Brain microvascular endothelial cell (primary cell): ENCODE measurements around the gene CEP63.
A peak's percentile ranks its signal among the peaks of the same experiment; 100 is the strongest.

ENCODE experiments used
- DNase-seq: peaks from one replicate; pipeline ENCODE4 v3.0.0-alpha.2; 2020
- H3K27ac ChIP-seq: fragments of 250-450 bp; sonication (Bioruptor Pico); 2 replicates; pipeline ENCODE4 v1.5.1; 2020; ENCODE audit warnings: mild to moderate bottlenecking, moderate library complexity
- H3K27me3 ChIP-seq: fragments of 250-450 bp; sonication (Bioruptor Pico); replicated peaks from 2 replicates; pipeline ENCODE4 v1.5.1; 2020; ENCODE audit warnings: mild to moderate bottlenecking
- H3K36me3 ChIP-seq: fragments of 250-450 bp; sonication (Bioruptor Pico); replicated peaks from 2 replicates; pipeline ENCODE4 v1.5.1; 2020; ENCODE audit warnings: mild to moderate bottlenecking
- H3K4me3 ChIP-seq: 2 replicates; pipeline ENCODE4 v1.5.1; 2011; ENCODE audit warnings: low read depth, mild to moderate bottlenecking, control low read depth, low read length, moderate library complexity
- in situ Hi-C: cut with HindIII; loops from 2 replicates; pipeline ENCODE4 v1.10.0; 2017; ENCODE audit warnings: low sequenced_read_pairs, low pct_ligation_motif_present
- TF ChIP-seq, protein P1 (sequence below): IDR thresholded peaks from 2 replicates; pipeline ENCODE4 v1.5.1; 2011; ENCODE audit warnings: low read depth, mild to moderate bottlenecking, moderate library complexity, low read length, control low read depth, inconsistent platforms; ENCODE audit errors: missing control alignments

Gene CEP63

DNA sequence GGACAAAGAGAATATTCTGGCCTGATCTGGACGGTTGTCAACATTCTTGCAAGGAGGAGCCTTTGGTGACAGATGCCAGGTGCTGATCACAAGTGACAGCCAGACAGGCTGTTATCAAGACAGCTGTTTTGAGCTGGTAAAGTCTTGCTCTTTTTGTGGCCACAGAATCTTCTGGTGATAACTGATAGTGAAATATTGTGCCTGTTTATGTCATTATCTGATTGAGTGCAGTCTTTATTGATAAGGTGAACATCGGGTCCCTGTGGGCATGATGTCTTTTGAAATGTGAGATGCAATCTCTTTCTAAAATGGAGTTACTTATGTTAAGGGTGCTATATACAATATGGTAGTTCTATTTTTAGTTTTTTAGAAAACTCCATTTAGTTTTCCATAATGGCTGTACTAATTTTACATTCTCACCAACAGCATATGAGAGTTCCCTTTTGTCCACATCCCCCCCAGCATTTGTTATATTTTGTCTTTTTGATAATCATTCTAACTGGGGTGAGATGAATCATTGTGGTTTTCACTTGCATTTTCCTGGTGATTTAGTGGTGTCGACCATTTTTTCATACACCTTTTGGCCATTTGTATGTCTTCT is 10.7 kb downstream of the CEP63 start:
- Histone ChIP-seq H3K27ac (no peak overlapping the region), H3K4me3 (no peak overlapping the region), H3K27me3 (no peaks in the 10 kb centered on the region), H3K36me3 (no peaks in the 10 kb centered on the region)
- in situ Hi-C loops, result loop anchor here (25.0 kb wide), 1 partner anchor 259 kb away; no protein-coding TSS in a partner anchor
- DNase-seq, result no peak
- TF ChIP-seq, protein P1, sequence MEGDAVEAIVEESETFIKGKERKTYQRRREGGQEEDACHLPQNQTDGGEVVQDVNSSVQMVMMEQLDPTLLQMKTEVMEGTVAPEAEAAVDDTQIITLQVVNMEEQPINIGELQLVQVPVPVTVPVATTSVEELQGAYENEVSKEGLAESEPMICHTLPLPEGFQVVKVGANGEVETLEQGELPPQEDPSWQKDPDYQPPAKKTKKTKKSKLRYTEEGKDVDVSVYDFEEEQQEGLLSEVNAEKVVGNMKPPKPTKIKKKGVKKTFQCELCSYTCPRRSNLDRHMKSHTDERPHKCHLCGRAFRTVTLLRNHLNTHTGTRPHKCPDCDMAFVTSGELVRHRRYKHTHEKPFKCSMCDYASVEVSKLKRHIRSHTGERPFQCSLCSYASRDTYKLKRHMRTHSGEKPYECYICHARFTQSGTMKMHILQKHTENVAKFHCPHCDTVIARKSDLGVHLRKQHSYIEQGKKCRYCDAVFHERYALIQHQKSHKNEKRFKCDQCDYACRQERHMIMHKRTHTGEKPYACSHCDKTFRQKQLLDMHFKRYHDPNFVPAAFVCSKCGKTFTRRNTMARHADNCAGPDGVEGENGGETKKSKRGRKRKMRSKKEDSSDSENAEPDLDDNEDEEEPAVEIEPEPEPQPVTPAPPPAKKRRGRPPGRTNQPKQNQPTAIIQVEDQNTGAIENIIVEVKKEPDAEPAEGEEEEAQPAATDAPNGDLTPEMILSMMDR, result no peak

DNA sequence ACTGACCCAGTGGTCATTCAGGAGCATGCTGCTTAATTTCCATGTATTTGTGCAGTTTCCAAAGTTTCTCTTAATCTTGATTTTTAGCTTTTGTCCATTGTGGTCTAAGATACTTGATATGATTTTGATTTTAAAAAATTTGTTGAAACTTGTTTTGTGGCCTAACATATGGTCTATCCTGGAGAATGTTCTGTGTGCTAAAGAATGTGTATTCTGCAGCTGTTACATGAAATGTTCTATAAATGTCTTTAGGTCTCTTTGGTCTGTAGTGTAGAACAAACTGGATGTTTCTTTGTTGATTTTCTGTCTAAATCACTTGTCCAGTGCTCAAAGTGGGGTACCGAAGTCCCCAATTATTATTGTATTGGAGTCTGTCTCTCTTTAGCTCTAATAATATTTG is 17.4 kb downstream of the CEP63 start:
- TF ChIP-seq, protein P1, result no peak
- Histone ChIP-seq H3K36me3 (no peaks in the 10 kb centered on the region), H3K27me3 (no peaks in the 10 kb centered on the region), H3K27ac (no peak overlapping the region), H3K4me3 (no peak overlapping the region)
- no peak for DNase-seq
- in situ Hi-C loops, result no loop called here

DNA sequence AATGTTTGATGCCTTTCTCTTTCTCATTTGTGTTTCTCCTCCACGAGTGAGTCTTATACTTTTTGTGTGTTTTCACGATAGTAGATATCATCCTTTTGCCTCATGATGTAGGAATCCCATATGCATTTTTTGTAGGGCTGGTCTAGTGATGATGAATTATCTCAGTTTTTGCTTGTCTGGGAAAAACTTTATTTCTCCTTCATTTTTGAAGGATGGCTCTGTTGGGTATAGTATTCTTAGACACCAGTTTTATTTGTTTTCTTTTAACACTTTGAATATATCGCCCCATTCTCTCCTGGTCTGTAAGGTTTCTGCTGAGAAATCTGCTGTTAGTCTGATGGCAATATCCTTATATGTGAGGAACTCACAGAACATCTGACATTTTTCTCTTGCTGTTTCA is 18.3 kb downstream of the CEP63 start:
- H3K27me3 ChIP-seq, result no peaks in the 10 kb centered on the region
- H3K27ac ChIP-seq, result no peak overlapping the region
- TF ChIP-seq, protein P1, result no peak
- DNase-seq, result no peak
- no peaks in the 10 kb centered on the region for H3K36me3 ChIP-seq
- no peak overlapping the region for H3K4me3 ChIP-seq
- in situ Hi-C loops, result no loop called here

DNA sequence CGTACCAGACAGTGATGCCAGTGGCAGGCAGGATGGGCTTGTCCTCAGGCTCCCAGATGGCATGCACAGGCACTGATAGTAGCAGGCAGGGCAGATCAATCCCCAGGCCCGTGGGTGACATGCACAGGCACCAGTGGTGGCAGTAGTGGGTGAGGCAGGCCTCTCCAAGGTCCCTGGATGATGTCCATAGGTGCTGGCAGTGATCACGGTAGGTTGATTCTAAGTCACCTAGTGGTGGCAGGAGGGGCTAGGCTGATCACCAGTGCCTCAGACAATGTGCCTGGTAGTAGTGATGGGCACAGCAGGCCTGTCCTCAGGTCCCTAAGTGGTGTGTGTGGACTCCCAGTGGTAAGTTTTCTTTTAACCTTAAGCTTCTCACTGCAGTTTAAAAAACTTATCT is 19.6 kb downstream of the CEP63 start:
- in situ Hi-C loops, result no loop called here
- TF ChIP-seq, protein P1, result no peak
- no peak overlapping the region for H3K27ac ChIP-seq
- no peak overlapping the region for H3K4me3 ChIP-seq
- DNase-seq, result no peak
- H3K27me3 ChIP-seq, result no peaks in the 10 kb centered on the region
- H3K36me3 ChIP-seq, result no peaks in the 10 kb centered on the region

DNA sequence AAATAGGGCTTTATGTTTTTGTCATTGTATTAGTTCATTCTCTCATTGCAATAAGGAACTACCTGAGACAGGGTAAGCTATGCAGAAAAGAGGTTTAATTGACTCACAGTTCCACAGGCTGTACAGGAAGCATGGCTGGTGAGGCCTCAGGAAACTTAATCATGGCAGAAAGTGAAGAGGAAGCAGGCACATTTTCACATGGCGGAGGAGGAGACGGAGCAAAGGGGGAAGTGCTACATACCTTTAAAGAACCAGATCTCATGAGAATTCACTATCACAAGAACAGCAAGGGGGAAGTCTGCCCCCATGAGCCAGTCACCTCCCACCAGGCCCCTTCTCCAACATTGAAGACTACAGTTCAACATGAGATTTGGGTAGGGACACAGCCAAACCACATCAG is 25.6 kb downstream of the CEP63 start:
- Histone ChIP-seq H3K4me3 (no peak overlapping the region), H3K27me3 (no peaks in the 10 kb centered on the region), H3K27ac (no peak overlapping the region), H3K36me3 (no peaks in the 10 kb centered on the region)
- TF ChIP-seq, protein P1, result no peak
- DNase-seq, result no peak
- in situ Hi-C loops, result no loop called here

DNA sequence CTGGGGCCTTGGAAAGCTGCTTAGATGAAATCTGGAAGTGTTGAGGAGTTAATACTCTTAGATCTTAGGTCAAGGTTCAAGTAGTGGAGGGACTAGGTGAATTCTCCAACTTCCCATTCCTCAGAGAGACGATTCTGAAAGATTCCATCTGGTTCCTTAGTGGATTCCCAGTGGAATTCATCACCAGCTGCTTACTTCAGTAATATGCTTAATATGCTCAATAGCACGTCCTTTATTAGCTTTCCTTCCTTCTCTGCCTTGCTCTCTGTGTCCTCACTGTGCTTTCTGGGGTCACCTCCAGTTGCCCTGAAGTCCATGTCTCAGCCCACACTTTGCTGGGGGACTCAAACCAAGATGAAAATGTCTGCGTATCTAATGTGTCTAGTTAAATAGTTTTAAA is 31.0 kb downstream of the CEP63 start:
- Histone ChIP-seq H3K27ac (peak overlapping the region; percentile 61), H3K4me3 (no peak overlapping the region), H3K36me3 (no peaks in the 10 kb centered on the region), H3K27me3 (no peaks in the 10 kb centered on the region)
- TF ChIP-seq, protein P1, result no peak
- in situ Hi-C loops, result no loop called here
- DNase-seq, result no peak
